ENCODE results near the gene MAML3.

Gene MAML3

DNA sequence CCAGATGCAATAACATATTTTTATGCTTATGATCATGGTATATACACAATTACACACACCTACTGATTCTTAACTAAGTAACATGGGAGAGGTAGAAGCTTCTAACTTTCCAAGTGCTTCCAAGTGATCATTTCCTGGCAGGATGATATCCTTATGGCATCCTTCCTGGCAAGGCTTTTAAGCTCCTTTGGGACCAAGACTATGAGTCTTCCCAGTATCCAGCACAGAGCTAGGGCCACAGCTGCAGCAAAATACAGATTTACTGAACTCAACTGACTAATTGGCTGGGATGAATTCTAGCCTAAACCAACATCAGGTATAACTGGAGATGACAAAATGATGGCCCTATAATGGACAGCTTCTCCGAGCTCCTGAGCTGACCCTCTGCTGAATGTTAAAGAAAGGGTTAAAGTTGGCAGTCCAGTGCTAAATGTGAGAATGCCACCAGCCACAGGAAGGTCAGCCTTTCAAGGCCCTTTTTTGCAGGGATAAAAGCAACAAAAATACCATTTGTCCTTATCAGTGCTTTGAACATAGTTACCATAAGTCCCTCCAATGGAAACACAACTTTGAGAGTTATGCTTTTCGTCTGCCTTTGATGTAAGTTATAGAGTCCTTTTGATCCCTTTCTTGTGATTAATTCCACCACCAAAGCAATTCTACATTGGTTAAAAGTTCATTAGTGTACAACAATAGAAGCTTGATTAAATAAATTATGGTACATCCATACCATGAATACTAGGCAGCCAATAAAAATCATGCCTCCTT is 415.0 kb downstream of the MAML3 start:
- no peak for DNase-seq

GRCh38 chr4:139736661-139737060 is 417.3 kb downstream of the MAML3 start:
- no peak for DNase-seq

DNA sequence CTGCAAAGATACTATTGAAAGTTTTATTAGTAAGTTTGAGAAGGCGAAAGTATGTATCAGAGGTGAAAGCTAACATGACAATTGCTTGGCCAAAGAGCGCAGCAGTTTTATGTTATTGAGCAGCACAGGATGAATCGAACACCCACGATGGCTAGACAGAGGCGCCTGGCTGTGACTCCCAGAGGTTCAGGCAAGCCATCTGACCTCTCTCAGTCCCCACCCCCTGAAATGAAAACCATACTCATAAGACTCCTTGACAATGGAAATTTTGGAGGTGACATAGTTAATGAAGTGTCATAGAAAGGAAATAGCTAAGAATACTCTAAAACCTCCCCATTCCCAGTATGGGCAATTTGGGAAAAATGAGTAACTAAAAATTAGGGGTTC is 417.7 kb downstream of the MAML3 start:
- no peak for DNase-seq

- no peak for DNase-seq
These were observed 418.4 kb downstream of the MAML3 start for GRCh38 chr4:139735381-139736273.

GRCh38 chr4:139734875-139735380 is 419.1 kb downstream of the MAML3 start:
- peak; percentile 43 for DNase-seq

- DNase-seq: no peak
These were observed 419.6 kb downstream of the MAML3 start for GRCh38 chr4:139734201-139734874.

- no peak for DNase-seq
These were observed 420.9 kb downstream of the MAML3 start for GRCh38 chr4:139732991-139733570.

- no peak for DNase-seq
These were observed 425.1 kb downstream of the MAML3 start for GRCh38 chr4:139728840-139729239.

DNA sequence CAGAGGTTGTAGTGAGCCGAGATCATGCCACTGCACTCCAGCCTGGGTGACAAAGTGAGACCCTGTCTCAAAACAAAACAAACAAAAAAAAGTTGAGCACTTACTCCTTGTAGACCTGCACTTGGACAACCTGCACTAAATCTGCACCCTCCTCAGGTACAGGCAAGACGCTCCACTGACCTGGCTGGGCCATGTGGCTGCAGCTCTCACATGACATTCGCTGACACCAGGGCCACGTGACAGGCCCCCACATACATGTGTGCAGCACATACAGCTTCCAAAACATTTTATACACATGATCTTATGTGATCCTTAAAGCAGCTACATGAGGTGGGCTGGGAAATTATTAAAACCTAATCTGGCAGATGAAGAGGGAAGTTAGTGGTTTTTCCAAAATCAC is 425.8 kb downstream of the MAML3 start:
- DNase-seq: no peak

- DNase-seq: no peak
These were observed 427.4 kb downstream of the MAML3 start for GRCh38 chr4:139726615-139727014.

- DNase-seq: no peak
These were observed 428.7 kb downstream of the MAML3 start for GRCh38 chr4:139725236-139725635.

DNA sequence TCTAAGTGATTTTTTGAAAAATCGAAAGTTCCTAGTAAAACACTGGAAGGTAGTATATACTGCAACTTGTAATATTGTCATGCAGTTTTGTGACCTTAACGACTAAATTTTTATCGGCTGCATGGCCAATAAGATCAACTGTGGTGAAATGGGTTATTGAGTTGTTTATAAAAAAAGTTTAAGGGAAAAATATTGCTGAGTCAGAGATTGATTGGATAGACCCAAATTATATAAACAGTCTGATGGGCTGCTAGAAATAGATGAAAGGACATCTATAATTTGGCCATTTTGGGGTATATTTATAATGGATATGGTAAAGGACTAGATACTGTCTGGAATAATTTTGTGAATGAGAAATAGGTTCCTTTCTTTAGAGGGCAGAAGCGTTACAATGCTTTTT is 432.2 kb downstream of the MAML3 start:
- DNase-seq: no peak

- DNase-seq: no peak
These were observed 433.2 kb downstream of the MAML3 start for GRCh38 chr4:139720806-139721205.

- no peak for DNase-seq
These were observed 434.4 kb downstream of the MAML3 start for GRCh38 chr4:139719381-139720101.

DNA sequence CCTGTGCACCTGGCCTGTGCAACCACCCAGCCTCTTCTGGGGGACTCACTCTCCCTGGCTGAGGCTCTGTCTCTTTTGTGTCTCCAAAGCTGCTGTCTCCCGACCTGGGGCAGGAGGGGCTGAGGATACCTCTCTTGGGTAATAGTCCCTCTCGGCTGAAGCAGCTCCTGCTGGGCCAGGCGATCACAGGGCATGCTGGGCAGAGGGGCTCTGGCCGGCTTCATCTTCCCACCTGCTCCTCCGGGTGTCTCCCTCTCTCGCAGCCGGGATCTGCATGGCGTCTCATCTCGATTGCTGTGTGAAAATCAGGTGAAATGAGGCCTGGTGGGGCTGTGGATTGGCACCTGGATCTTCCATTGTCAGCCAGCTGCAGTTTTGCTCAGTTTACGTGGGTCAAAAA is 435.2 kb downstream of the MAML3 start:
- no peak for DNase-seq

DNA sequence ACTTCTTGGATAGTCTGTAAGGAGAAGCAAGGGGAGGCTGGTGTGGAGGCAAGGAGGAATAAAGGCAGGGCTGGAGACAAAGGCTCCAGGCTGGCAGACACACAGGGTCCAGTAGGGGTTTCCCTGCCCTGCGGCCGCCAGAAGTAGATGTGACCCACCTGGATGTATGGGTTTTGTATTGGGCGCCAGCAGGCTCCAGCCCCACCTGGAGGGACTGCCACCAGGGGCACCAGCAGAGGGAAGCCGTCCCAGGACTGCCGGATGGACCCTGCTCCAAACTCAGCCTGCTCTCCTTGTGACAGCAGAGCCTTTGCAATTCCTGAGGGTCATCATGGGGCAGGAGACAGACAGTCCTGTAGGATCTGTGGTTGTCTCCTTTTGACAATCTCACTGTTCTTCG is 435.6 kb downstream of the MAML3 start:
- DNase-seq: no peak

DNA sequence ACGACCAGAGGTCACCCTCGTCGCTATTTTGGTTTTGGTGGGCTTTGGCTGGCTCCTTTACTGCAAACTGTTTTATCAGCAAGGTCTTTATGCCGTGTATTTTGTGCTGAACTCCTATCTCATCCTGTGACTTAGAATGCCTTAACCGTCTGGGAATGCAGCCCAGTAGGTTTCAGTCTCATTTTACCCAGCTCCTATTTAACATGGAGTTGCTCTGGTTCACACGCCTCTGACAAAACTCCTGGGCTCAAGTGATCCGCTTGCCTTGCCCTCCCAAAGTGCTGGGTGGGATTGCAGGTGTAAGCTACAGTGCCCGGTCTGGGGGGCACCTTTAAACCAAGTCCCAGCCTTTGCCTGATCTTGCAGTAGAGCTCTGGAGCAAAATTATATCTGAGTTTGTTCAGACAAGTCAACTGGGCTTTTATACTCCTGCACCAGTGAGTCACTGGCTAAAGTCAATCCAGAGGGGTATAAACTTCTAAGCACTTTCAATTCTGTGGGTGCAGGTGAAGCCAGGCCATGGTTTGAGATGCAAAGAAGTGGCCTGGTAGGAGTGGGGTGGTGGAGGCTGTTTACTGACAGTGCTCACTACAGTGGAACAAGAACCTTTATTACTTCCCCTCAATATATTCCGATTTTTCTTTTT is 438.1 kb downstream of the MAML3 start:
- DNase-seq: no peak

- DNase-seq: no peak
These were observed 441.1 kb downstream of the MAML3 start for GRCh38 chr4:139712882-139713281.

DNA sequence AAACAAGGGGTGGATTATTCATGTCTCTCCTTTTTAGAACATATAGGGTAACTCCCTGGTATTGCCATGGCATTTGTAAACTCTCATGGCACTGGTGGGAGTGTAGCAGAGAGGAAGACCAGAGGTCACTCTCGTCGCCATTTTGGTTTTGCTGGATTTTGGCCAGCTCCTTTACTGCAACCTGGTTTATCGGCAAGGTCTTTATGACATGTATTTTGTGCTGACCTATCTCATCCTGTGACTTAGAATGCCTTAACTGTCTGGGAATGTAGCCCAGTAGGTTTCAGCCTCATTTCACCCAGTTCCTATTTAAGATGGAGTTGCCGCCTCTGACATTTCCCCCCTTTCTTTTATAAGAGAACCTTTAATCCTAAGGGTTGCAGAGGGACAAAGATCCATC is 442.5 kb downstream of the MAML3 start:
- no peak for DNase-seq

- no peak for DNase-seq
These were observed 443.9 kb downstream of the MAML3 start for GRCh38 chr4:139710073-139710472.

DNA sequence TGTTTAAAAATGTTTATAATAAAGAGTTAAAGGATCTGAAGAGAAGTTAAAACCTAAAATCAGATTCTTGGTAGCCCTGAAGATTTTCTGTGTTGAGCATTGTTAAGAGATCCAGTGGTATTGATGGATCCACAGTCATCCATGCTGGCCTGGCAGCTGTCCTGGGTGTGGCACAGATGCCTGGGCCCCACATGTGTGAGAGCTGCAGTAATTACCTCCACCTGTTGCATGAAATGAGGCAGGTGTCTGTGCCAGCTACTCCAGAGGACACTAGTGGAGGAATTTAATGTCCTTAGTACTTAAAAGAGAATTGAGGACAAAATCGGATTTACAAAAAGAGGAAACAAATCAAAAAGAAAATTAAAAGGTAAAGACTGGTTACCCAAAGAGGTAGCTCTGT is 444.3 kb downstream of the MAML3 start:
- DNase-seq: no peak
